ENCODE measurements around the gene SYCE3. TPM values are rescaled to one million over a fixed set of nuclear protein-coding genes. Genes with fewer than 3 reads are reported as not detected.

Gene SYCE3
- total RNA-seq, 4 donors from 2014 or later = not detected

DNA sequence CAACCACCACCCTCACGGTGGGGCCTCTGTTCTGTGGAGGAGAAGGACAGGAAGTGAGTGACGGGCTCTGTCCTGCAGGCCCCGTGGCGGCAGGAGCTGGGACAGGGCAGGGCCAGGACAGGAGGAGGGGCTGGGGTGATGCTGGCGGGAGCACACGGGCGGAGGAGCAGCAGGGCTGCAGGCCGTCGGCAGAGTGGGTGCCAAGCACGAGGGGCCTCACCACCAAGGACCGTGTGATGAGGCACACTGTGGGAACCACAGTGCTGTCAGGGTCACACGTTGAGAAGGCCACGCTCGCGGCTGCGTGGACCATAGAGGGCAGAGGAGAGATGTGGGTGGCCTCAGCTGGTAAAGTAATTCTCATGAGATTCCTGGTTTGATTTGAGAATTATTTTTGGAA lies 45.8 kb downstream of the SYCE3 start:
- DNase-seq (ENCODE audit: extremely low spot score) = no peak
- WGBS = 86% methylated on average over 16 of the region's 16 CpGs
- no peaks in the 10 kb centered on the region for H3K9me3 ChIP-seq
- no peak overlapping the region for H3K4me3 ChIP-seq
- H3K4me1 ChIP-seq = peaks cover 0 to 6% (median 0%) of the 10 kb centered on the region in 4 donors
- TF ChIP-seq, protein P1, sequence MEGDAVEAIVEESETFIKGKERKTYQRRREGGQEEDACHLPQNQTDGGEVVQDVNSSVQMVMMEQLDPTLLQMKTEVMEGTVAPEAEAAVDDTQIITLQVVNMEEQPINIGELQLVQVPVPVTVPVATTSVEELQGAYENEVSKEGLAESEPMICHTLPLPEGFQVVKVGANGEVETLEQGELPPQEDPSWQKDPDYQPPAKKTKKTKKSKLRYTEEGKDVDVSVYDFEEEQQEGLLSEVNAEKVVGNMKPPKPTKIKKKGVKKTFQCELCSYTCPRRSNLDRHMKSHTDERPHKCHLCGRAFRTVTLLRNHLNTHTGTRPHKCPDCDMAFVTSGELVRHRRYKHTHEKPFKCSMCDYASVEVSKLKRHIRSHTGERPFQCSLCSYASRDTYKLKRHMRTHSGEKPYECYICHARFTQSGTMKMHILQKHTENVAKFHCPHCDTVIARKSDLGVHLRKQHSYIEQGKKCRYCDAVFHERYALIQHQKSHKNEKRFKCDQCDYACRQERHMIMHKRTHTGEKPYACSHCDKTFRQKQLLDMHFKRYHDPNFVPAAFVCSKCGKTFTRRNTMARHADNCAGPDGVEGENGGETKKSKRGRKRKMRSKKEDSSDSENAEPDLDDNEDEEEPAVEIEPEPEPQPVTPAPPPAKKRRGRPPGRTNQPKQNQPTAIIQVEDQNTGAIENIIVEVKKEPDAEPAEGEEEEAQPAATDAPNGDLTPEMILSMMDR (IDR thresholded peaks at IDR 0.05) = no peak
- no peak for TF ChIP-seq POLR2A (IDR thresholded peaks at IDR 0.05; ENCODE audit: low read depth)
- no peak for TF ChIP-seq EP300 (IDR thresholded peaks at IDR 0.05)
- TF ChIP-seq POLR2AphosphoS5 (IDR thresholded peaks at IDR 0.05) = no peak
- peaks cover 24 to 76% (median 65%) of the 10 kb centered on the region in 4 donors for H3K36me3 ChIP-seq
- H3K27ac ChIP-seq (replicated peaks in 1 of 4) = no peak overlapping the region
- H3K27me3 ChIP-seq = no peaks in the 10 kb centered on the region
- intact Hi-C loops (cut with DNase I) = no loop called here

DNA sequence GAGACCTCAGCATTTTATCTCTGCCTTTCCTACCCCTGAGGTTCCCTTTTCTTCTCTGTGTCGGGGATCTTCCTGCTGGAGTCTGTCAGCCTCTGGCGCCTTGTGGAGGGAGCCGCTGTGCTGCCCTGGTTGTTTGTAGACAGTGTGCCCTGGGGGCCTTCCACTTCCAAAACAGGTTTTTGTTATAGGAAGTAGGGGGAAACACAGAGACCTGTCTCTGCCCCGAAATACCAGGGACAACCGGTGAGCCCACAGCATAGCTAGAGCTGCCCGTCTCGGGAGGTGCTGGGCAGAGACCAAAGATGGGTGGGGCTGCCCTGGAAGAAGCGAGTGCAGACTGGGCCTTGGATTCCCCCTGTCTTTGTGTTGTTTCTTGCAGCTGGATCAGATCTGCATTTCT lies 46.7 kb downstream of the SYCE3 start:
- H3K36me3 ChIP-seq = peaks cover 22 to 71% (median 57%) of the 10 kb centered on the region in 4 donors
- no peaks in the 10 kb centered on the region for H3K27me3 ChIP-seq
- peaks cover 0 to 6% (median 0%) of the 10 kb centered on the region in 4 donors for H3K4me1 ChIP-seq

DNA sequence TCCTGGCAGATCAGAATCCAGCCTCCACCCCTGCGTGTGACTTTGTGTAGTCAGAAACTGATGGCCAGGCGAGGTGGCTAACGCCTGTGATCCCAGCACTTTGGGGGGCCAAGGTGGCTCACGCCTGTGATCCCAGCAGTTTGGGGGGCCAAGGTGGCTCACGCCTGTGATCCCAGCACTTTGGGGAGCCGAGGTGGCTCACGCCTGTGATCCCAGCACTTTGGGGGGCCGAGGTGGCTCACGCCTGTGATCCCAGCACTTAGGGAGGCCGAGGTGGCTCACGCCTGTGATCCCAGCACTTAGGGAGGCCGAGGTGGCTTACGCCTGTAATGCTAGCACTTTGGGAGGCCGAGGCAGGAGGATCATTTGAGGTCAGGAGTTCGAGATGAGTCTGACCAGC lies 49.5 kb downstream of the SYCE3 start:
- Histone ChIP-seq H3K27me3 (no peaks in the 10 kb centered on the region), H3K9me3 (no peaks in the 10 kb centered on the region), H3K4me1 (peaks cover 15 to 22% (median 17%) of the 10 kb centered on the region in 4 donors), H3K36me3 (peaks cover 8 to 51% (median 29%) of the 10 kb centered on the region in 4 donors), H3K4me3 (no peak overlapping the region), H3K27ac (replicated peaks in 1 of 4) (no peak overlapping the region)
- DNase-seq (ENCODE audit: extremely low spot score) = no peak
- WGBS = 95% methylated on average over 15 of the region's 15 CpGs
- TF ChIP-seq EP300 (IDR thresholded peaks at IDR 0.05) = no peak
- no peak for TF ChIP-seq POLR2AphosphoS5 (IDR thresholded peaks at IDR 0.05)
- no peak for TF ChIP-seq POLR2A (IDR thresholded peaks at IDR 0.05; ENCODE audit: low read depth)
- TF ChIP-seq, protein P1 (IDR thresholded peaks at IDR 0.05) = no peak
- intact Hi-C loops (cut with DNase I) = no loop called here

More for the DNA sequence above, 46.7 kb downstream of the SYCE3 start:
- Histone ChIP-seq H3K4me3 (no peak overlapping the region), H3K9me3 (no peaks in the 10 kb centered on the region), H3K27ac (replicated peaks in 1 of 4) (no peak overlapping the region)
- 81% methylated on average over 8 of the region's 8 CpGs for WGBS
- intact Hi-C loops (cut with DNase I) = no loop called here
- TF ChIP-seq EP300 (IDR thresholded peaks at IDR 0.05) = no peak
- no peak for TF ChIP-seq POLR2A (IDR thresholded peaks at IDR 0.05; ENCODE audit: low read depth)
- TF ChIP-seq POLR2AphosphoS5 (IDR thresholded peaks at IDR 0.05) = no peak
- TF ChIP-seq, protein P1 (IDR thresholded peaks at IDR 0.05) = no peak
- DNase-seq (ENCODE audit: extremely low spot score) = no peak

DNA sequence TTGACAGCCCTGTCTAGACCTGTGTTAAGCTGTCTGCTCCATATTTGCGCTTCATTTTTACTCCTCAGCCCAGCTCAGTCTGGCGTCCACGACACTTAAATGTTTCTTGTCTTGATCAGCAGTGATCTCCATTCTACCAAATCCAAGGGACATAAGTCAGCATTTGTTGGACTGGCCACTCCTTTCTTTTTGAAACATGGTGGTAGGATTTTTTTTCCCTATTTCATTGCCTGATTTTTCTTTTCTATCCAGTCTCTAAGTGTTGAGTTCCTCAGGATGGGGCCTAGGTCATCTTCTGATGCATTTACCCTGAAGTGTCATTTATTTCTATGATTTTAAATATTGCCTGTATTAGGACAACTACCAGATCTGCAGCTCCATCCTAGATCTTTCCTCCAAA lies 53.8 kb downstream of the SYCE3 start:
- 7% methylated on average over 3 of the region's 3 CpGs for WGBS

More for the DNA sequence above, 53.8 kb downstream of the SYCE3 start:
- peaks cover 27 to 46% (median 38%) of the 10 kb centered on the region in 4 donors for H3K4me1 ChIP-seq
- TF ChIP-seq POLR2A (IDR thresholded peaks at IDR 0.05; ENCODE audit: low read depth) = no peak
- TF ChIP-seq POLR2AphosphoS5 (IDR thresholded peaks at IDR 0.05) = no peak
- no peak for TF ChIP-seq EP300 (IDR thresholded peaks at IDR 0.05)
- TF ChIP-seq, protein P1 (IDR thresholded peaks at IDR 0.05) = no peak
- H3K36me3 ChIP-seq = peaks cover 17 to 39% (median 25%) of the 10 kb centered on the region in 4 donors
- H3K27me3 ChIP-seq = no peaks in the 10 kb centered on the region
- no peaks in the 10 kb centered on the region for H3K9me3 ChIP-seq
- H3K4me3 ChIP-seq = peak overlapping the region; percentile 87 to 98 (median 95)
- intact Hi-C loops (cut with DNase I) = loop anchor here (2.0 to 5.0 kb wide), 3 partner anchors 16 to 58 kb away; partner anchors contain the start of gene SCO2
- H3K27ac ChIP-seq (replicated peaks in 1 of 4) = peak overlapping the region; percentile 92 to 98 (median 95)
- DNase-seq (ENCODE audit: extremely low spot score) = no peak
